ENCODE results near the gene SF3A1.

SF3A1 gene

DNA sequence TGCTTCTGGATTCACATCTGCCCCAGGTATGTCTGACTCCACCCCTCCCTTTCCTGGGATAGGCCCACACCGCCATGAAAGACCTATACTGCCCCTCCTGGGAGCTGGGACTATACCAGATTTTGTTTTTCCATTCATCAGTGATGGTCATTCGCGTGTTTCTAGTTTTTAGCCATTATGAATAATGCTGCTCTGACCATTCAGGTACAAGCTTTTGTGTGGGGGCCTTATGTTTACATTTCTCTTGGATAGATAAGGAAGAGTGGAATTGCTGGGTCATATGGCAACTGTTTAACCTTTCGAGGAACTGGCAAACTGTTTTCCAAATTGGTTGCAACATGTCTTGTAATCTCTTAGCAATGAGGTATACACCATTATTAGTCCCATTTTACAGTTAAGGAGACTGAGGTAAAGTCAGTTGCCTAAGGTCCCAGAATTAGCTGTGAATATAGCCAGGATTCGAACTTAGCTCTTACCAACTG, 28.8 kb downstream of the SF3A1 start:
- H3K4me3 ChIP-seq (ENCODE audit: low read length), result peak overlapping the region; percentile 84

DNA sequence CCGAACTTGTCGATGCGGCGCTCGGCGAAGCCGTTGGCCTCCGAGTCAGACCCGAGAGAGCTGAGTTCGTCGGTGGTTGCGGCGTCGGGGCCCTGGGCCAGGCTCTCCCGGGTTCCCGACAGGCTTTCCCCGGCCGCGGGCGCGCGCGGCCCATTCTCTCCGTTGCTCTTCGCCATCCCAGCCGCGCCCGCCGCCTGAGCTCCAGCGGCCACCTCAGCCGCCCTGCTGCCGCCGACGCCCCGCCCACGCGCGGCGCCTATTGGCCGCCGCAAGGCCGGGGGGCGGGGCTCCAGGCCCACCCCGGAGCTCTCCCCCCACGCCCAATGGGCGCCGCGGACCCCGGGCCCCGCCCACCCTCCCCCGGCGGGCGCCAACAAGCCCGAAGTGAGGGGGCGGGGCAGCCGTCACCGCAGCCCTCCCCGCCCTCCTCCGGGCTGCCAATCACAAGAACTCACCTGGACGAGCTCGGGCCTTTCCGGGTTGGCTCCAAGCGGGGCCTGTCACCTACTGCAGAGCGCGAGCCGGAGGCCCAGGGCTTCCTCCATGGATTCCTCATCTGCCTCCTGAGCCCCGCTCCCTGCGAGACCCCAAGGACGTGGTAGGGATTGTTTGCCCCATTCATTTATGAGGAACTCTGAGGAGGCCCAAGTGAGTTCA, 29.9 kb downstream of the SF3A1 start, which contains the start of gene TBC1D10A:
Gene TBC1D10A, minus strand, starts transcription at position 236 of the 657 bp plus-strand sequence. Its CDS starts 60 bp downstream, at position 176.
- peak within 1 kb of the TSS; percentile 94 for H3K4me3 ChIP-seq (ENCODE audit: low read length)
- TF ChIP-seq ZNF274 (IDR thresholded peaks at IDR 0.05; ENCODE audit: low read depth, low read length), result no peak

More for the DNA sequence above, 28.8 kb downstream of the SF3A1 start:
- no peak for TF ChIP-seq ZNF274 (IDR thresholded peaks at IDR 0.05; ENCODE audit: low read depth, low read length)

DNA sequence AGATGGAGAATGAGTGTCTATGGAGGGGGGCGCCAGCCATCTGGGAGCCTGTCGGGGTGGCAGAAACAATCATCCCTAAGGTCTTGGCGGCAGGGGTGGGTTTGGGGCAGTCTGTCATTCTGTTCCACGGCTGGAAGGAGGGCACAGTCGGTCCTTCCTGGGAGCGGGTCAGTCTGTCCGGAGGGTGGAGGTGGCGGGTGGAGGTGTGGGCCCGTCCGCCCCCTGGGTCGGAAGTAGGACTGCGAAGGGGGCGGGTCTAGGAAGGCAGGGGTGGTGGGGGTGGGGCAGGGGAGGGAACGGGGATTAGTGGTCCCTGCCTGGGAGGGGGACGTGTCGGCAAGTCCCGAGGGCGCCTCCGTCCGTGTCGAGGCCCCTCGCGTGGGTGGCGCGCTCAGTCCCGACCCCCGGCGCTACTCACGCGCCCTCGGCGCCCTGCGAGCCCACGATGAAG, 30.4 kb downstream of the SF3A1 start:
- TF ChIP-seq ZNF274 (IDR thresholded peaks at IDR 0.05; ENCODE audit: low read depth, low read length), result no peak
- H3K4me3 ChIP-seq (ENCODE audit: low read length), result peak overlapping the region; percentile 94

DNA sequence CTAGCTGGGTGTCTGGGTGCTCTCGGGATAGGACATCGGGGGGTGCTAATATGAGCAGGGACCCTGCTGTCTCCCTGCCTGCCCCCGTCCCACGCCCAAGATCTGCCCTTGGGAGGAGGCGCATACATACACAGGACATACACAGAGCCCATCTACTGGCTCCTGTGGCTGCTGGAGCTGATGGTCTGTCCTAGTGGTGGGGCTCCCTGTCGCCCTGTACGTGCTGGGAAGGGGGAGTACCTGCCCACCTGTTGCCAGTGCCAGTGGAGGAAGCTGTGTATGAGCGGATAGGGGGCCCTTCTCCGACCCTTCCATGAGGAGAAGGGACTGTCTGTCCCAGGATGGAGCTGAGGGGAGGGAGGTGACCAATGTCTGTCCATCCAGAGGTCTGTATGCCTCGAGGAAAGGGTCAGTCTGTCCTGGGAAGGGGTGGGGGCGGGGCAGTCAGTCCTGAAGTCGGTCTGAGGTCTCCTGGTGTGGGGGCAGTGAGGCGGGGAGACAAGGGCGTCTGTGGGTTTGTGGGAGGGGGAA, 30.9 kb downstream of the SF3A1 start:
- TF ChIP-seq ZNF274 (IDR thresholded peaks at IDR 0.05; ENCODE audit: low read depth, low read length), result no peak
- H3K4me3 ChIP-seq (ENCODE audit: low read length), result peak overlapping the region; percentile 94

DNA sequence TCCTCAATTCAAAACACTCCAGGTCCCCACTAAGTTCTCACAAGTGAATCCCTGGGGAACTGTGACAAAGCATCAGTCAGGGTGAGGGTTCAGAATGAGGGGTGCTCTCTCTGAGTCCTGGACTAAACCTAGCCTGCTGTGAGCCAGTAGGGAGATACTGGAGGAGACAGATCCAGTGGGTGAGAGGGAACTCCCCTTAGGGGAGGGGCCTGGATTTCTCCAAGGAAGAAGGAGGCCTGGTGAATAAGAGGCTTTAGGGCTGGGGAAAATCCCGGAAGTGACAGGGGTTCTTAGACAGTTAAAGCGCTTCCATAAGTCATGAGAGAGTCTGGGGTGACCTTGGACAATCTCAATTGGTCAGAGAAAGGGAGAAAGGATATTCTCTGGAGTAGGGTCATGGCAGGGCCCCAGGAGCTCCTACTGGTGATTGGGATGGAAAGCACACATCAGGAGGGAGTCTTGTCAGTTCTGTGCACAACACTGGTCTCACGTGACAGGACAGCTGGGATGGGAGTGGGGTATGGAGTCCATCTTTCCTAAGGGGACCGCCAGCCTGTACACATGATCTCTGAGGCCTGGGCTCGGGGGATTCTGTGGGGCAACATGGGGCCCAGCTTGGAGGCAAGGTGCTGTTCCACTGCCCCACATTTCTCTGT, 31.5 kb downstream of the SF3A1 start:
- no peak for TF ChIP-seq ZNF274 (IDR thresholded peaks at IDR 0.05; ENCODE audit: low read depth, low read length)
- H3K4me3 ChIP-seq (ENCODE audit: low read length), result peak overlapping the region; percentile 94

GRCh38 chr22:30324014-30324730, 32.5 kb downstream of the SF3A1 start:
- peak overlapping the region; percentile 94; the same call in 1 of the 2 replicates for H3K4me3 ChIP-seq (ENCODE audit: low read length)
- TF ChIP-seq ZNF274 (IDR thresholded peaks at IDR 0.05; ENCODE audit: low read depth, low read length), result no peak

DNA sequence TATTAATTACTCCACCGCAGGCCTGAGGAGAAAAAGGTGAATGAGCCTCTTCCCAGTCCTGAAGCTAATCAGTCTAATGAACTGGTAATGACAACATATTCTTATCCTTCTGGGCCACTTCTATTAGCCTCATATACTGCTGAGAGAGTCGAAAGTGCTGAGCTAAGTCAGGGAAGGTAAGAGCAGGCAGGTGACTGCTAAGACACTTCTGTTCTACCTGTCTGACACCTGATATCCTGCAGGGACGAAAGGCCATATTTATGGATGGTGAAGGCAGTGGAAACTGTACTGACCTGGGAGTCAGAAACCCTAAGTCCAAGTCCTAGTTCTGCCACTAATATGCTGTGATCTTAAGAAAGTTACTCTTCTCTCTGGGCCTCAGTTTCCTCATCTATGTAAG, 33.4 kb downstream of the SF3A1 start:
- TF ChIP-seq ZNF274 (IDR thresholded peaks at IDR 0.05; ENCODE audit: low read depth, low read length), result no peak
- no peak overlapping the region for H3K4me3 ChIP-seq (ENCODE audit: low read length)

GRCh38 chr22:30321461-30321860, 35.2 kb downstream of the SF3A1 start:
- no peak overlapping the region for H3K4me3 ChIP-seq (ENCODE audit: low read length)
- no peak for TF ChIP-seq ZNF274 (IDR thresholded peaks at IDR 0.05; ENCODE audit: low read depth, low read length)

- TF ChIP-seq ZNF274 (IDR thresholded peaks at IDR 0.05; ENCODE audit: low read depth, low read length), result no peak
- H3K4me3 ChIP-seq (ENCODE audit: low read length), result no peak overlapping the region
Measured at GRCh38 chr22:30320021-30320556, 36.6 kb downstream of the SF3A1 start.

- no peak for TF ChIP-seq ZNF274 (IDR thresholded peaks at IDR 0.05; ENCODE audit: low read depth, low read length)
- no peak overlapping the region for H3K4me3 ChIP-seq (ENCODE audit: low read length)
Measured at GRCh38 chr22:30318799-30319419, 37.8 kb downstream of the SF3A1 start.

- no peak overlapping the region for H3K4me3 ChIP-seq (ENCODE audit: low read length)
- TF ChIP-seq ZNF274 (IDR thresholded peaks at IDR 0.05; ENCODE audit: low read depth, low read length), result no peak
Measured at GRCh38 chr22:30317778-30318177, 38.9 kb downstream of the SF3A1 start.

DNA sequence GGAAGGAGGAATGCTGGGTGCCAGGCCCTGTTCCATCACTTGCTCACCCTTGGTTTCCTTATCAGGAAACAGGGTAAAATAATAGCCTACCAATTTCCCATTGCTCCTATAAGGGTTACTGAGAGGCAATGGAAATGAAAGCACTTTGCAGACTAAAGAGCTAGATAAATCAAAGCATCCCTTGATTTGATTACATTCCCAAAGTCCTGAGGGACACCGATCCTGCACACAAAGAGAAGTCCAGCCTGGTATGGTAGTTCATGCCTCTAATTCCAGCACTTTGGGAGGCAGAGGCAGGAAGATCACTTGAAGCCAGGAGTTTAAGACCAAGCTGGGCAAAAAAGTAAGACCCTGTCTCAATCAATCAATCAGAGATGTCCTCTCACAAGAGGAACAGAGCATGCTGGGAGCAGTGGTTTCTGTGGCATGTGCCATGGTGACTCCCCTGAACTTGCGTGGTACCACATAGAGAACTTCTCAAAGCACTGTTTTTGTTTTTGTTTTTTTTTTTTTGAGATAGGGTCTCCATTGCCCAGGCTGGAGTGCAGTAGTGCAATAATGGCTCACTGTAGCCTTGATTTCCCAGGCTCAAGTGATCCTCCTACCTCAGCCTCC, 40.6 kb downstream of the SF3A1 start:
- TF ChIP-seq ZNF274 (IDR thresholded peaks at IDR 0.05; ENCODE audit: low read depth, low read length), result no peak
- H3K4me3 ChIP-seq (ENCODE audit: low read length), result no peak overlapping the region

DNA sequence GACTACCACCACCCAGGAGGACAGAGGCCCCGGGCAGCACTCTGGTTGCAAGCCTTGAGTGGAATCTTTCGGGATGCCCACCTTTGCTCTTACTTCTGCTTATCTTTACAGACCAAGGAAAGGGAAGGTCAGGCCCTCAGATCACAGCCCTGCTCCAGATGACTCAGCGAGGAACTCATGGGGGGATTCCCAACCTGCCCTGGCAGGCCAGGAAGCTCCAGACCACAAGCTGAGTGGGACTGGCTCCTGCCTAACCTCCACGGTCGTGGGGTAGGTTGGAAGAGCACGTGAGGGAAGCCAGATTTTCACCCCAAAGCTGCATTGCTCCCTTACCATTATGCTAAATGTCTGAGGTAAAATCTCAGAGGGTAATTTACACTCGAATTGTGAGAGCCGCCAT, 41.8 kb downstream of the SF3A1 start:
- H3K4me3 ChIP-seq (ENCODE audit: low read length), result no peak overlapping the region
- TF ChIP-seq ZNF274 (IDR thresholded peaks at IDR 0.05; ENCODE audit: low read depth, low read length), result no peak

Measured in GM08714 (cell line).